DMS153 treated with DMSO at 0.1 percent for 48 hours (cell line): ENCODE results near the gene MEIOC.
"Not testable (repeated sequence)": the region's sequence is repeated elsewhere in the genome, so short reads cannot be mapped to it uniquely, and the experiment has no call there.

Source experiments
- DNase-seq: peaks from one replicate; lab custom pipeline; 2025; ENCODE audit not compliant: unreplicated experiment; lab: John Stamatoyannopoulos, UW

MEIOC gene

GRCh38 chr17:44655983-44656710, at the start of gene MEIOC:
TSS of gene MEIOC (plus strand) at chr17:44656468. CDS start at chr17:44656614, 146 bp downstream.
- peak; percentile 53 for DNase-seq

- no peak for DNase-seq
Observed at GRCh38 chr17:44606658-44607057, 49.6 kb upstream of the MEIOC start.

DNA sequence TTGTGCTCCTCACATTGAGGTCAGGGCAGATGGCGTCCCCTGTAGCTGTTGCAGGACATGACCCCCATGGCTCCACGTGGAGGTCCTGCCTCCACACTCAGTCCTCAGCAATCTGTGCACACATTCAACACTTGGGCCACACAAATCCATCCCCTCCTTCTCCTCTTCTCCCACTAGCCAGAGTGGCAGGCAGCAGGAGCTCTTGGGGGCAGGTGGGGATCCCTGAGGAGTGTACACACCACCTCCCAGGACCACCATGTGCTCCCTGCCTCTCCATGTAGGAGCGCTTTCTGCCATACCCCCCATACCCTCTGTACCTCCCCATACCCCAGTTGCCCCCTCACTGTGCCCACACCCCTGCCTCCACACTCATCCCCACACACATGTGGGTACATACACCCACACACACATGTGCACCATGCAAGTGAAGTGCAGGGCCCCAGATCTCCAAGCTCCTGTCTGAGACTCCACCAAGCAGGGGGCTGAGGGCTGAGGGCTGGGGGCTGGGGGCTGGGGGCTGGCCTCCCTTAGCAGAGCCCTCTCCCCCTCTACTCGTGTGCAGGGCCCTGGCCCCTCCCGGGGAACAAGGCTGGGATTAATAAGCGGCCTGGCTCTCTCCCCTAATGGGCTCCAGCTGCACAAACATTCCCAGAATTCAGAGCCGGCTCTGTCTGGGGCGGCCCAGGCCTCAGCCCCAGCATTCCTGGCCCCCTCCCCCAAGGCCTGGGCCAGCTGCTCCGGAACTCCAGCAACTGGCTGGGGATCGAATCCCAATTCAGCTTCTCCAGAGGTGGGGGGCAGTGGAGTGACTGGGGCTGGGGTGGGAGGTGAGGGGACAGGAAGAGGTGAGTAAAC, 48.2 kb upstream of the MEIOC start:
- peak; percentile 15 for DNase-seq

DNA sequence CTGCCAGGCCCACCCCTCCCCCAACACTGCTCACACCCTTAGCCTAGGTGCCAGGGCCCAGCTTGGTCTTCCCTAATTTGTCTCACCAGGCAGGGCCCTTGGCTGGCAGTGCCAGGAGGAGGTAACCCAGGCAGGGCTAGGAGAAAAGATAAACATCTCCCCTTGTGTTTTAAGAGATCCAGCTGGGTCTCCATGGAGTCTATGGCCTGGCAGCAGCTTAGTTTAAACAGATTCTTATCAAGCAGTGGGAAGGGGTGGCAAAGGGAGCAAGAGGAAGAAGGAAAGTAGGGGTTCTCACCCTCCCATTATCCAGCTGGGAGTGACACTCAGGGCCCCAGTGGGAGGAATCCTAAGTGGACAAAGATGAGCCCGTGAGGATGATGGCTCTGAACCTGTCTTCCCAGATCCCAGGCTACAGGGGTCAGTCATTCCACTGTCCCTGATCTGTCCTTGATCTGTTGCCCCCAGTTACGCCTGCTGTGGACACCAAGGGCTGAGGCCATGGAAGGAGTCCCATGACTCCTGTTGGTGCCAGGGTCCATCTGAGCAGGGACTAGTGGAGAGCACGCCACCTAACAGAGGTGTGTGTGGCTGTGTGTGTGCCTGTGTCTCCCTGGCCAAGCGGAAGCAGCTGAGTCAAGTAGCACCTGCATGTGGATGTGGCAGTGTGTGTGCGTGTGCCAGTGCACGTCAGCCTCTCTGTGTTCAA, 47.4 kb upstream of the MEIOC start:
- no peak for DNase-seq

DNA sequence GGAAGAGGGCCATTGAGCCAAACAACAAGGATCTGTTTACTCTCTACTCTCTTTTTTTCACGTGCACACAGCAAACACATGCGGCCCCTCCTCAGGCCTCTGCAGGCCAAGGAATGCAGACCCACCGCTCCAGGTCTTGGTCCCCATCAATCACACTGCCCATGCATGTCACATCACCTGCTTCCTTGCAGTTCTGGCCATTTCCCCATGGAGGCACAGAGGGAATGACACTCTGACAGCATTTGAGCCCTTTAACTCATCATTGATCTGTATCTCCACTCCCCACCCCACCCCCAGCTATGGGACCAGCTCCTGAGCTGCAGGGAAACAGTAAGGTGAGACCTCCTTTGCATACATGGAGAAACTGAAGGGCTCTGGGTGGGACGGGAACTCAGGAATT, 45.9 kb upstream of the MEIOC start:
- no peak for DNase-seq

- DNase-seq: no peak
Observed at GRCh38 chr17:44610871-44611270, 45.4 kb upstream of the MEIOC start.

DNA sequence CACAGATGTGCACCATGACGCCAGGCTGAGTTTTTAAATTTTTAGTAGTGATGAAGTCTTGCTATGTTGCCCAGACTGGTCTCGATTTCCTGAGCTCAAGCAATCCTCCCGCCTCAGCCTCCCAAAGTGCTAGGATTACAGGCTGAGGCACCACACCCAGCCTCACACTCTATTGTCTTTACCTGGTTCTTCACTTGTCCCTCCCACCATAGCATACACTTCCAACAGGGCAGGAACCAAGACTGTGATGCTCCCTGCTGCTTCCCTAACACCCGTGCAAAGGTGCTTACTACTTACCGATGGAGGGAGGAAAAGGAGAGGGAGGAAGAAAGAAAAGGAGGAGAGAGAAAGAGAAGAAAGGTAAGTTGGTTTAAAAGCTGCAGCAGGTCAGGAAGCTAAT, 41.4 kb upstream of the MEIOC start:
- no peak for DNase-seq

DNA sequence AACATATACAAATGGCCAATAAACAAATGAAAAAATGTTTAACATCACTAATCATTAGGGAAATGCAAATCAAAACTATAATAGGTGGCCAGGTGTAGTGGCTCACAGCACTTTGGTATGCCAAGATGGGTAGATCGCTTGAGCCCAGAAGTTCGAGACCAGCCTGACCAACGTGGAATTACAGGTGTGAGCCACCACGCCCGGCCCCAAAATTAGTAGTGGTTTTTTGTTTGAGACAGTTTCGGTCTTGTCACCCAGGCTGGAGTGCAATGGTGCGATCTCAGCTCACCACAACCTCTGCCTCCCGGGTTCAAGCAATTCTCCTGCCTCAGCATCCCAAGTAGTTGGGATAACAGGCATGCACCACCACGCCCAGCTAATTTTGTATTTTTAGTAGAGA, 37.6 kb upstream of the MEIOC start:
- not testable (repeated sequence) for DNase-seq

- no peak for DNase-seq
Observed at GRCh38 chr17:44623070-44623725, 33.1 kb upstream of the MEIOC start.

DNA sequence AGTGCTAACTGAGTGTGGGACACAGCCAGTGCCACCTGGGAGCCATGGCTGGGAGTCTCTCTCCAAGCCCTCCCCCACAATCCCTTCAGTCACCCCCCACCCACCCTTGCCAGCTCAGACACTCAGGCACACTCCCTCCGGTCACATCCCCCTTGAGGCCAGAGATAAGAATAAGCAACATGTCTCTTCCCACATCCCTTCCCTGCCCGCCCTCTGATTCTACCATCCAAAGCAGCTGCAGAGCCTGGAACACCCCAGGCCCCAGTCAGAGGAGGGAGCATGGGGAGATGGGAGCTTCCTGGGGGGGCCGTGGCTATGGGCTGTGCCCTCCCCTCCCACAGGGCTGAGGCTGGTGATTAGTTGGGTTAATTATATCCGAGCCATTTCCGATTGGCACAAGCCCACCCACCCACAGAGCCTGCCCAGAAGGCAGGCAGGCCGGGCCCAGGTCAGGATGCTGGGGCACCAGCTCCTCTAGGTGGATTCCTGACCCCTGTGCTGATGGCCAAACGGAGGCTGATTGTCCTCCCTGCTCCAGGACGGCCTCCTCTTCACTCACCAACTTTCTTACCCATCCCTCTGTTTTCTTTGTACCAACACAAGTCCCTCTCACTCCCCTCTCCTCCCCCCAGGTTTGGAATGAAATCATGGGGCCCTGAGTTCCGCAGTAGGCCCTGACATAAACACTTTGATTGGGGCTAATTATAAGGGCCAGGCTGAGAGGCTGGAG, 28.6 kb upstream of the MEIOC start:
- no peak for DNase-seq

DNA sequence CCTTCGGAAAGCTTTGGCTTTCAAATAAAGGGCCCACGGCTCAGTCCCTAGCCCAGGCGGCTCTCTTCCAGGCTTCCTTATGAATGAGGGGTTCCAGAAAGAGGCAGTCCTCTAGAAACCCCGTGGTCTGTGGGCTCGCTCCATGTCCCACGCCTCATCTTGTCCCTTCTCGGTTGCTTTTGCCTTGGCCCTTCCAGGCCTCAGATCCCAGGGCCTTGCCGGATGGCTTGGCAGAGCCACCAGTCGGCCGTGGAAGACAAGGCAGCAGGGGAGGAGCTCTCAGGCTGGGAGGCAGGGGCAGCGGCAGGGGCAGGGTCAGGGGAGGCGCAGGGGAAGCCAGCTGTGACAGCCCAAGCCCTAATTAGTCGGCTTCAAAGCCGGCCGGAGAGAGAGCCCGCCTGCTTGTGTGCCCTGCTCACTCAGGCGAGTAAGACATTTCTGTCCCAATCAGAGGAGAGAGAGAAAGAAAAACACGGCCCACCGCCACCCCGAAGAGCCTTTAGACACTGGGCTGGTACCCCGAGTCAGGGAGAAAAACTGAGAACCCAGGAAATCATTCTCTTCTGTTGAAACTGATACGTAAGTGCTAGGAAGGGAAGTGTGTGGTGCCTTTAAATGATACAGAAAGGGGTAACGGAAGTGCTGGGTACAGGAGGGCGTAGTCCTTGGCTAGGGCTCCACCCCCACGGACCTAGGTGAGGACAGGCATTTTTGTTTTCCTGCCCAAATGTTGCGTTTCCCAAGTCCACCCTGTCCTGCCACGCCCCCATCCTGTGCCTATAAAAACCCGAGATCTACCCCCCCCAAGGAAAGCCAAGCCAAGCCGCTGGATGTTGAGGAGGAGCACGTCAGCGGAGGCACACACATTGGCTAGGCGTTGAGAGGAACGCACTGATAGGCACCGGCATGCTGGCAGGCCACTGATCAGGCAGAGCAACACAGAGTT, 27.8 kb upstream of the MEIOC start:
- peak; percentile 5 for DNase-seq

DNA sequence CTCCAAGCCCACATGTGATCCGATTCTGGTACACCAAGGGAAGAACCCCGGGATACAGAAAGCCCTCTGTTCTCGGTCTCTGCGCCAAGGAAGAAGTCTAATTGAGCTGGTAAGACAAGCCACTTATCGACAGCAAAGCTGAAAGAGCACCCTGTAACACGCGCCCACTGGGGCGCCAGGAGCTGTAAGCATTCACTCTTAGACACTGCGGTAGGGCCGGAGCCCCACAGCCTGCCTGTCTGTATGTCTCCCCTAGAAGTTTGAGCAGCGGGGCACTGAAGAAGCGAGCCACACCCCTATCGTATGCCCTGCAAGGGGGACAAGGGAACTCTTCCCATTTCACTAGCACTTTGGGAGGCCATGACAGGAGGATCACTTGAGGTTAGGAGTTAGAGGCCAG, 27.0 kb upstream of the MEIOC start:
- DNase-seq: no peak

DNA sequence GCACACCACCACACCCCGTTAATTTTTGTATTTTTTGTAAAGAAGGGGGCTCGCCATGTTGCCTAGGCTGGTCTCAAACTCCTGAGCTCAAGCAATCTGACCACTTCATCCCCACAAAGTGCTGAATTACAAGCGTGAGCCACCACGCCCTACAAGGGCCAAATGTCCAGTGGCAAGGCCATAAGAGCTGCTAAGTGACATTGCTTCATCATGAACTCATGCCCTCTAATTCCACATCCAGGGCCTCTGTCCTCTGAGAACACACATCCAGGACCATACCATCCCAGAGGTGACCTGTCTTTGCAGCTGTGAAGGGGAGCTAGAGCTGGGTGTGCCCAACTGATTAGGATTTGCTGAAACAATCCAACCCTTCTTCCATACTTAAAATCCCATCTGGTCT, 25.6 kb upstream of the MEIOC start:
- no peak for DNase-seq

DNA sequence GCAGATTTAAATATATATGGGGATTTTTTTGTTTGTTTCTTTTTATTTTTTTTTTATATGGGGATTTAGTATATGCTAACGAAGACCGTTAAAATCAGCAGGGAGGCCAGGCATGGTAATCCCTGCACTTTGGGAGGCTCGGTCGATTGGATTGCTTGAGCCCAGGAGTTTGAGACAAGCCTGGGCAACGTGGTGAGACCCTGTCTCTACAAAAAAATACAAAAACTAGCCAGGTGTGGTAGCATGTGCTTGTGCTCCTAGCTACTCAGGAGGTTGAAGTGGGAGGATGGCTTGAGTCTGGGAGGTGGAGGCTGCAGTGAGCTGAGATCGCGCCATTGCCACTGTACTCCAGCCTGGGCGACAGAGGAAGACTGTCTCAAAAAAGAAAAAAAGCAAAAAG, 22.3 kb upstream of the MEIOC start:
- DNase-seq: no peak

- DNase-seq: not testable (repeated sequence)
Observed at GRCh38 chr17:44634401-44634800, 21.9 kb upstream of the MEIOC start.

DNA sequence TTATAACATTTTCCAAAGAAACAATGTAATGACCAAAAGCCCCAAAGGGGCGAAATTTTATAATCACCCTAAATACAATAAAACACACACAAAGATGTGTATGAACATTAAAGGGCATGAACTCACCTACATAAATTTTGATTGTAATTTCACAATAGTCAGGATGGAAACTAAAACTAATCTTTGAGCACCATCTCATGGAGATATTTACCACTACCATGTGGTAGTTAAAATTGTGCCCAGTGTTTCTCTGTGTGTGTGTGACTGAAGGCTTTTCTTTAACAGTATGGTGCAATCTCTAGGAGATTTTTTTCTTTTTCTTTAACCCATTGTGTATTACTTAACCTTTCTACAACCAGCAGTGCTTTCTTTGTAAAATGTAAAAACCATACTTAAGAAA, 19.7 kb upstream of the MEIOC start:
- DNase-seq: peak; percentile 26

- no peak for DNase-seq
Observed at GRCh38 chr17:44637066-44637465, 19.2 kb upstream of the MEIOC start.

DNA sequence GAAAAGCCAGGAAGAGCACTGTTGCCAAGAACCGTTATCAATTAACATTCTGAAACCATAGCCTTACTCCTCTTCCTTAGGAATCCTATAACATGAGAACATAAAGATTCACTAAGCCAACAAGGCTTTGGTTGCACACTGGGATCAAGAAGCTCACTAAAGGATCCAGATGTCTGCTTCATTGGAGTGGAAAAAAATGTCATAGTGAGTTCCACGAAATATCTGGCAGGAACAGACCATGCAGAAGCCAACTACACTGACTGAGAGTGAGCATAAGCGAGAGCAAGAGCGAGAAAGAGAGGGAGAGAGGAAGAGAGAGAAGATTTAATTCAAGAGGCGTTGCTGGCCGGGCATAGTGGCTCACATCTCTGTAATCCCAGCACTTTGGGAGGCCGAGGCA, 13.4 kb upstream of the MEIOC start:
- DNase-seq: no peak

DNA sequence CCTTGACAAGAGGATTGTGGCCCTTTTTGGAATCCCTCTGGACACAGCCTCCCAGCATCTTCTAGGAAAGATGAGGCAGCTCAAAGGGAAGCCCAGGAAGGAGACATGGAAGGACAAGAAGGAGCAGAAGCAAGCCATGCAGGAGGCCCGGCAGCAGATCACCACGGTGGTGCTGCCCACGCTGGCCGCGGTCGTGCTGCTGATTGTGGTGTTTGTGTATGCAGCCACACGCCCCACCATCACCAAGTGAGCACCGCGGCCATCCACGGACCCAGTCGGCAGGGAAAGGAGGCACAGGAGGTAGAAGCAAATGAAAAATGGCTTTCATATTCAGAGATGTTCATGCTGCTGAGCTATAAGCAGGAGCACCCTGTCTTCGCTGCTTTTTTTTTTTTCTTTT, 10.9 kb upstream of the MEIOC start:
- DNase-seq: no peak
